Measurements from ENCODE around the gene KCNT2. TPM values are rescaled to one million over a fixed set of nuclear protein-coding genes. Genes with fewer than 3 reads are reported as not detected.

The KCNT2 gene
- polyA plus RNA-seq, 2 of the 4 experiments (the other 2 are of a cell fraction): 0.14 to 1.7 TPM

- TF ChIP-seq MAZ (IDR thresholded peaks at IDR 0.05; ENCODE audit: borderline replicate concordance, low read depth, low read length): no peak
- TF ChIP-seq CHD4 (IDR thresholded peaks at IDR 0.05; ENCODE audit: borderline replicate concordance): no peak
- no peak for TF ChIP-seq TP53 (CRISPR knock-in tag; IDR thresholded peaks at IDR 0.05)
- peak; percentile 71 to 82 for TF ChIP-seq JUN (IDR thresholded peaks at IDR 0.05)
- no peak for TF ChIP-seq TFCP2L1 (CRISPR knock-in tag; IDR thresholded peaks at IDR 0.05)
- TF ChIP-seq PHF8 (IDR thresholded peaks at IDR 0.05; ENCODE audit: borderline replicate concordance, low read depth): no peak
- no peak for TF ChIP-seq ESRRA (IDR thresholded peaks at IDR 0.05; ENCODE audit: borderline replicate concordance, low read length)
- TF ChIP-seq KDM1A (IDR thresholded peaks at IDR 0.05; ENCODE audit: low read depth): no peak
- no peak for TF ChIP-seq FOSB (CRISPR knock-in tag; IDR thresholded peaks at IDR 0.05)
- TF ChIP-seq E2F6 (IDR thresholded peaks at IDR 0.05; ENCODE audit: borderline replicate concordance, low read depth): no peak
- no peak for TF ChIP-seq ZNF302 (CRISPR knock-in tag; IDR thresholded peaks at IDR 0.05)
- TF ChIP-seq EHMT2 (IDR thresholded peaks at IDR 0.05; ENCODE audit: low read depth): no peak
- TF ChIP-seq EP300 (IDR thresholded peaks at IDR 0.05): peak; percentile 71 to 76; a peak in 4 of 5 replicates
- no peak for TF ChIP-seq CBX8 (IDR thresholded peaks at IDR 0.05)
- no peak for TF ChIP-seq SREBF2 (IDR thresholded peaks at IDR 0.05)
- TF ChIP-seq FOSL2 (IDR thresholded peaks at IDR 0.05): no peak
- no peak; the same call in 1 of the 2 replicates for TF ChIP-seq FOSL2 (CRISPR knock-in tag; IDR thresholded peaks at IDR 0.05)
- no peak for TF ChIP-seq MAX (IDR thresholded peaks at IDR 0.05)
- TF ChIP-seq CBX2 (IDR thresholded peaks at IDR 0.05; ENCODE audit: borderline replicate concordance, low read depth): no peak
- TF ChIP-seq ZFP36 (IDR thresholded peaks at IDR 0.05; ENCODE audit: borderline replicate concordance, partially characterized antibody): no peak
- TF ChIP-seq GATA3 (IDR thresholded peaks at IDR 0.05; ENCODE audit: borderline replicate concordance): peak; percentile 84
- no peak for TF ChIP-seq POLR2A (IDR thresholded peaks at IDR 0.05; ENCODE audit: low read length)
- TF ChIP-seq RCOR1 (IDR thresholded peaks at IDR 0.05; ENCODE audit: low read depth, low read length): no peak
- TF ChIP-seq REST (IDR thresholded peaks at IDR 0.05): no peak
- no peak; the same call in 1 of the 2 replicates for TF ChIP-seq PBX3 (IDR thresholded peaks at IDR 0.05)
- TF ChIP-seq JUNB (IDR thresholded peaks at IDR 0.05): peak; percentile 68
- TF ChIP-seq HMGXB4 (CRISPR knock-in tag; IDR thresholded peaks at IDR 0.05; ENCODE audit: borderline replicate concordance): no peak
- no peak for TF ChIP-seq RNF2 (IDR thresholded peaks at IDR 0.05; ENCODE audit: borderline replicate concordance, low read depth)
- TF ChIP-seq CEBPB (IDR thresholded peaks at IDR 0.05): peak; percentile 67 to 74; a peak in 3 of 4 replicates
- TF ChIP-seq CHD2 (IDR thresholded peaks at IDR 0.05; ENCODE audit: low read length, partially characterized antibody): no peak
- TF ChIP-seq HES2 (IDR thresholded peaks at IDR 0.05): peak; percentile 31; the same call in 1 of the 2 replicates
- no peak for TF ChIP-seq HOXA7 (CRISPR knock-in tag; IDR thresholded peaks at IDR 0.05)
- TF ChIP-seq FOXS1 (CRISPR knock-in tag; IDR thresholded peaks at IDR 0.05): no peak
- no peak for TF ChIP-seq KDM5A (IDR thresholded peaks at IDR 0.05)
- TF ChIP-seq SMC3 (IDR thresholded peaks at IDR 0.05): peak; percentile 26; the same call in 2 of the 3 replicates
- no peak for TF ChIP-seq EHF (CRISPR knock-in tag; IDR thresholded peaks at IDR 0.05)
- no peak for TF ChIP-seq MAFK (IDR thresholded peaks at IDR 0.05; ENCODE audit: partially characterized antibody)
- TF ChIP-seq NR3C1 (IDR thresholded peaks at IDR 0.05): no peak
- TF ChIP-seq HOXB5 (CRISPR knock-in tag; IDR thresholded peaks at IDR 0.05): peak; percentile 79; the same call in 1 of the 2 replicates
Observed at GRCh38 chr1:196438329-196438728, 169.9 kb downstream of the KCNT2 start (continued).

Data from A549 (cell line).